B cell (primary cell): Measurements from ENCODE around the gene CHD1L. TPM values are rescaled to one million over a fixed set of nuclear protein-coding genes. Genes with fewer than 3 reads are reported as not detected.

Source experiments
- ATAC-seq: fragments of 200-7000 bp; cut with Tn5 transposase; one replicate; pipeline ENCODE4 v1.10.0; 2021; ENCODE audit warnings: low read depth, mild to moderate bottlenecking, moderate number of reproducible peaks, moderate library complexity
- CTCF ChIA-PET: fragments of 350-600 bp; sonication (Branson Sonifier 250); formaldehyde crosslinking; loops from one replicate; lab custom pipeline; 2021; ENCODE audit warnings: antibody characterized with exemption, inconsistent platforms; lab: Charles Lee
- POLR2A ChIA-PET: fragments of 350-600 bp; sonication (Branson Sonifier 250); formaldehyde crosslinking; loops from one replicate; lab custom pipeline; 2021; ENCODE audit warnings: antibody characterized with exemption; lab: Charles Lee
- DNase-seq: peaks from one replicate; pipeline ENCODE4 v3.0.0; 2013
- H2AFZ ChIP-seq: 2 replicates; pipeline ENCODE4 v1.6.1; 2012; ENCODE audit warnings: mild to moderate bottlenecking, low read depth, low read length; ENCODE audit not compliant: insufficient read depth, poor library complexity, severe bottlenecking
- H3K27ac ChIP-seq, 2 donors: 1 replicate in 1 of 2; 2 replicates in 1 of 2; pipeline ENCODE4 v1.5.1; 2012 to 2013; ENCODE audit warnings: low read length in 2 of 2, mild to moderate bottlenecking in 2 of 2, moderate library complexity in 1 of 2
- H3K27me3 ChIP-seq, 4 experiments: fragments of 200-600 bp in 1 of 4; sonication (generic) in 1 of 4; replicated peaks in 1 of 4; 1 replicate in 2 of 4; 2 replicates in 2 of 4; pipeline versions ENCODE4 v1.6.1 to v1.7.0; 2013 to 2016; ENCODE audit warnings: low read length in 3 of 4, mild to moderate bottlenecking in 2 of 4, mixed read lengths in 1 of 4, moderate library complexity in 1 of 4; ENCODE audit not compliant: insufficient read depth in 4 of 4, control insufficient read depth in 3 of 4; ENCODE audit errors: control extremely low read depth in 1 of 4
- H3K36me3 ChIP-seq, 2 experiments: replicated peaks in 1 of 2; 1 replicate in 1 of 2; 2 replicates in 1 of 2; pipeline versions ENCODE4 v1.6.1 to v1.7.1; 2013; ENCODE audit warnings: low read length in 1 of 2; ENCODE audit not compliant: insufficient read depth in 2 of 2, control insufficient read depth in 1 of 2; ENCODE audit errors: control extremely low read depth in 1 of 2, extremely low read depth in 1 of 2
- H3K4me1 ChIP-seq, 2 donors: fragments of 200-600 bp in 1 of 2; sonication (generic) in 1 of 2; 1 replicate in 1 of 2; 2 replicates in 1 of 2; pipeline versions ENCODE4 v1.5.1 to v1.6.1; 2013 to 2017; ENCODE audit warnings: low read length in 2 of 2; ENCODE audit not compliant: control insufficient read depth in 2 of 2, insufficient read depth in 2 of 2
- H3K4me2 ChIP-seq: replicated peaks from 2 replicates; pipeline ENCODE3; 2012; ENCODE audit warnings: mild to moderate bottlenecking, low read depth, low read length; ENCODE audit not compliant: poor library complexity, severe bottlenecking
- H3K4me3 ChIP-seq, 5 experiments: fragments of 200-600 bp in 1 of 5; sonication (generic) in 1 of 5; 1 replicate in 3 of 5; 2 replicates in 2 of 5; pipeline versions ENCODE4 v1.5.1 to v1.7.0; 2011 to 2016; ENCODE audit warnings: low read length in 4 of 5, mild to moderate bottlenecking in 4 of 5, low read depth in 2 of 5, control low read depth in 1 of 5, moderate library complexity in 1 of 5; ENCODE audit not compliant: insufficient read depth in 1 of 5; ENCODE audit errors: control extremely low read depth in 1 of 5, extremely low read depth in 1 of 5
- H3K79me2 ChIP-seq: fragments of 200-600 bp; sonication (generic); one replicate; pipeline ENCODE4 v1.6.0; 2016; ENCODE audit warnings: low read length; ENCODE audit not compliant: control insufficient read depth, insufficient read depth
- H3K9ac ChIP-seq: fragments of 200-600 bp; sonication (generic); 2 replicates; pipeline ENCODE4 v1.6.1; 2017; ENCODE audit warnings: mild to moderate bottlenecking, low read length, moderate library complexity
- H3K9me3 ChIP-seq, 3 donors: one replicate each; pipeline versions ENCODE4 v1.6.1 to v1.7.1; 2013; ENCODE audit warnings: low read length in 2 of 3; ENCODE audit not compliant: control insufficient read depth in 2 of 3, insufficient read depth in 1 of 3; ENCODE audit errors: control extremely low read depth in 1 of 3
- H4K20me1 ChIP-seq: 2 replicates; pipeline ENCODE4 v1.6.0; 2012; ENCODE audit warnings: mild to moderate bottlenecking, low read length; ENCODE audit not compliant: insufficient read depth, control insufficient read depth, poor library complexity, severe bottlenecking
- H3K27ac Mint-ChIP-seq: one replicate; pipeline ENCODE4 v1.8.0; 2021; ENCODE audit warnings: mixed read lengths
- H3K27me3 Mint-ChIP-seq: one replicate; pipeline ENCODE4 v1.8.0; 2021; ENCODE audit warnings: mixed read lengths
- H3K4me1 Mint-ChIP-seq: one replicate; pipeline ENCODE4 v1.8.0; 2021; ENCODE audit warnings: mixed read lengths
- H3K4me3 Mint-ChIP-seq: one replicate; pipeline ENCODE4 v1.8.0; 2021; ENCODE audit warnings: mixed read lengths
- H3K9me3 Mint-ChIP-seq: one replicate; pipeline ENCODE4 v1.8.0; 2022; ENCODE audit warnings: mixed read lengths; ENCODE audit not compliant: insufficient read depth
- EZH2 ChIP-seq: IDR thresholded peaks from 2 replicates; pipeline ENCODE4 v1.6.1; 2012; ENCODE audit warnings: borderline replicate concordance, low read depth, mild to moderate bottlenecking, moderate library complexity, low read length; ENCODE audit not compliant: insufficient read depth, poor library complexity, severe bottlenecking
- WGBS: methylation state at CpG from one replicate; pipeline ENCODE4 v1.1.5; 2013; ENCODE audit warnings: missing lambda C conversion rate; ENCODE audit not compliant: insufficient coverage; 5-methylcytosine and 5-hydroxymethylcytosine counted together
- intact Hi-C: fragments of 100-400 bp; cut with micrococcal nuclease; formaldehyde crosslinking; loops from one replicate; pipeline ENCODE4 v1.10.0; 2022
- polyA plus RNA-seq: library from polyadenylated mRNA; depleted of rRNA; stranded (reverse); fragments of >200 nt; gene quantifications from 2 replicates; pipeline ENCODE4 v1.2.3, GENCODE V29; 2012
- total RNA-seq, 2 donors: library from RNA; stranded (reverse); fragments of 120-200 nt in 1 of 2; gene quantifications; 1 replicate in 1 of 2; 2 replicates in 1 of 2; pipeline versions ENCODE4 v1.2.3 to v1.2.4, GENCODE V29; 2013 to 2022
- TF ChIP-seq, protein P1 (sequence below): fragments of 200-600 bp; IDR thresholded peaks from one replicate; pipeline ENCODE4 v1.8.0; 2022; ENCODE audit warnings: antibody characterized with exemption, mild to moderate bottlenecking

The CHD1L gene
- total and polyA plus RNA-seq, 2 donors (not counting 1 experiment from before 2014, with no cell fraction given), result 32.4 to 54.6 TPM

DNA sequence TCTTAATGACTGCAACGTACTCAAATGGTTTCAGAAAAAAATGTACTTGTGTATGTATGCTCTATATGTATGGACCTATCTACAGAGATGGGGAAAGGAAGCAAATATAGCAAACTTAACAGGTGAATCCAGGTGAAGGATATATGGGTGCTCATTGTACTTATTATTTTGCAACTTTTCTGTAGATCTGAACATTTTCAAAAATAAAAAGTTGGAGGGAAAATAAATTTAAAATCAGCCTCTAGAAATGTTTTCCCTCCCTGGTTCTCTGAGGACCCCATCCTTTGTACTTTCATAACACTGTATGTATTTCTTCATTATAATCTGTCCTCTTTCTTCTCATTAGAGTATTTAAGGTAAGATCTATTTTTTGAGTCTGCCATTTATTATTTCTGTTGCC lies 35.3 kb upstream of the CHD1L start:
- Histone ChIP-seq H3K4me2 (no peak overlapping the region), H3K9me3 (no peaks in the 10 kb centered on the region), H3K9ac (no peak overlapping the region), H3K27ac (no peak overlapping the region), H3K27me3 (no peaks in the 10 kb centered on the region), H3K79me2 (peaks cover 4% of the 10 kb centered on the region), H4K20me1 (no peaks in the 10 kb centered on the region), H3K4me1 (peaks cover 13 to 22% of the 10 kb centered on the region in 2 donors), H3K36me3 (peaks cover 0 to 2% of the 10 kb centered on the region in 2 experiments), H2AFZ (no peak overlapping the region), H3K4me3 (no peak overlapping the region)
- Mint-ChIP-seq H3K4me1 (peaks cover 25% of the 10 kb centered on the region), H3K9me3 (no peaks in the 10 kb centered on the region), H3K27ac (no peak overlapping the region), H3K27me3 (no peaks in the 10 kb centered on the region), H3K4me3 (no peak overlapping the region)
- ChIA-PET CTCF (no interaction called here), POLR2A (interaction anchor here (0.6 kb wide), 1 partner anchor 34 kb away, joined by 3 read pairs; no protein-coding TSS in a partner anchor)
- DNase-seq, result no peak
- TF ChIP-seq EZH2, result no peak
- TF ChIP-seq, protein P1, sequence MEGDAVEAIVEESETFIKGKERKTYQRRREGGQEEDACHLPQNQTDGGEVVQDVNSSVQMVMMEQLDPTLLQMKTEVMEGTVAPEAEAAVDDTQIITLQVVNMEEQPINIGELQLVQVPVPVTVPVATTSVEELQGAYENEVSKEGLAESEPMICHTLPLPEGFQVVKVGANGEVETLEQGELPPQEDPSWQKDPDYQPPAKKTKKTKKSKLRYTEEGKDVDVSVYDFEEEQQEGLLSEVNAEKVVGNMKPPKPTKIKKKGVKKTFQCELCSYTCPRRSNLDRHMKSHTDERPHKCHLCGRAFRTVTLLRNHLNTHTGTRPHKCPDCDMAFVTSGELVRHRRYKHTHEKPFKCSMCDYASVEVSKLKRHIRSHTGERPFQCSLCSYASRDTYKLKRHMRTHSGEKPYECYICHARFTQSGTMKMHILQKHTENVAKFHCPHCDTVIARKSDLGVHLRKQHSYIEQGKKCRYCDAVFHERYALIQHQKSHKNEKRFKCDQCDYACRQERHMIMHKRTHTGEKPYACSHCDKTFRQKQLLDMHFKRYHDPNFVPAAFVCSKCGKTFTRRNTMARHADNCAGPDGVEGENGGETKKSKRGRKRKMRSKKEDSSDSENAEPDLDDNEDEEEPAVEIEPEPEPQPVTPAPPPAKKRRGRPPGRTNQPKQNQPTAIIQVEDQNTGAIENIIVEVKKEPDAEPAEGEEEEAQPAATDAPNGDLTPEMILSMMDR, result no peak
- ATAC-seq, result no peak
- no CpG with 5 or more reads among the region's 1 CpG for WGBS
- intact Hi-C loops, result no loop called here

- Mint-ChIP-seq H3K4me1 (peaks cover 19% of the 10 kb centered on the region), H3K27me3 (no peaks in the 10 kb centered on the region), H3K4me3 (no peak overlapping the region), H3K9me3 (no peaks in the 10 kb centered on the region), H3K27ac (no peak overlapping the region)
- Histone ChIP-seq H2AFZ (no peak overlapping the region), H3K27ac (no peak overlapping the region), H3K79me2 (peaks cover 6% of the 10 kb centered on the region), H4K20me1 (no peaks in the 10 kb centered on the region), H3K4me3 (no peak overlapping the region), H3K36me3 (peaks cover 0 to 2% of the 10 kb centered on the region in 2 experiments), H3K27me3 (no peaks in the 10 kb centered on the region), H3K9me3 (no peaks in the 10 kb centered on the region), H3K4me1 (peaks cover 10 to 22% of the 10 kb centered on the region in 2 donors), H3K9ac (no peak overlapping the region), H3K4me2 (no peak overlapping the region)
- DNase-seq (no peak), ATAC-seq (no peak)
- TF ChIP-seq EZH2, result no peak
- TF ChIP-seq, protein P1, result no peak
- CTCF ChIA-PET, result no interaction called here
- intact Hi-C loops, result no loop called here
- 100% methylated on average over 4 of the region's 7 CpGs for WGBS
- POLR2A ChIA-PET, result no interaction called here
These were observed 33.9 kb upstream of the CHD1L start for GRCh38 chr1:147208619-147209018.
